GM13976 (cell line): ENCODE measurements around the gene ADGRA1.

Experiments used
- DNase-seq: peaks from one replicate; pipeline ENCODE4 v3.0.0; 2012; ENCODE audit warnings: low spot score
- in situ Hi-C: fragments of 300-500 bp; cut with MboI; formaldehyde crosslinking; loops from one replicate; pipeline ENCODE4 v1.12.0; 2022; ENCODE audit warnings: low sequenced_read_pairs, mixed read lengths, inconsistent platforms; ENCODE audit not compliant: unreplicated experiment
- TF ChIP-seq, protein P1 (sequence below): IDR thresholded peaks from 2 replicates; pipeline ENCODE4 v1.5.1; 2012; ENCODE audit warnings: borderline replicate concordance, mild to moderate bottlenecking; ENCODE audit not compliant: insufficient read depth; ENCODE audit errors: extremely low read depth, missing control alignments, control extremely low read depth

Gene ADGRA1

DNA sequence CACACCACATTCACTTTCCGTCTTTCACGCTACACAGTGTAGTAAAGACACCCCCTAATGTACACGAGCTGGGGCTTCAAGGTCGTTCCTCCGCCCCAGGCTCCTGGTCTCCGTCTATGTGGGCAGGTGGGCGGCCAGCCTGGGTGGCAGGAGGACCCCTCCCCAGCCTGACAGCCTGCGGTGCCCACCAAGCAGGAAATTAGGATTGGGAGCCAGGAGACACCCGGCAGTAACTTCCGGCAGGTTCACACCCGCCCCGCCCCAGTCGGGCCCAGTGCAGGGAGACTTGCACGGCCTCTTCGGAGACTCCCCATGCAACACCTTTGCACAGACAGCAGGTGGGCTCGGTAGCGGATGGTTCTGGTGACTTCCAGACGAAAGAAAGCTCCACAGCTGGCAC lies 27.7 kb upstream of the ADGRA1 start:
- in situ Hi-C loops: no loop called here
- DNase-seq: no peak
- TF ChIP-seq, protein P1, sequence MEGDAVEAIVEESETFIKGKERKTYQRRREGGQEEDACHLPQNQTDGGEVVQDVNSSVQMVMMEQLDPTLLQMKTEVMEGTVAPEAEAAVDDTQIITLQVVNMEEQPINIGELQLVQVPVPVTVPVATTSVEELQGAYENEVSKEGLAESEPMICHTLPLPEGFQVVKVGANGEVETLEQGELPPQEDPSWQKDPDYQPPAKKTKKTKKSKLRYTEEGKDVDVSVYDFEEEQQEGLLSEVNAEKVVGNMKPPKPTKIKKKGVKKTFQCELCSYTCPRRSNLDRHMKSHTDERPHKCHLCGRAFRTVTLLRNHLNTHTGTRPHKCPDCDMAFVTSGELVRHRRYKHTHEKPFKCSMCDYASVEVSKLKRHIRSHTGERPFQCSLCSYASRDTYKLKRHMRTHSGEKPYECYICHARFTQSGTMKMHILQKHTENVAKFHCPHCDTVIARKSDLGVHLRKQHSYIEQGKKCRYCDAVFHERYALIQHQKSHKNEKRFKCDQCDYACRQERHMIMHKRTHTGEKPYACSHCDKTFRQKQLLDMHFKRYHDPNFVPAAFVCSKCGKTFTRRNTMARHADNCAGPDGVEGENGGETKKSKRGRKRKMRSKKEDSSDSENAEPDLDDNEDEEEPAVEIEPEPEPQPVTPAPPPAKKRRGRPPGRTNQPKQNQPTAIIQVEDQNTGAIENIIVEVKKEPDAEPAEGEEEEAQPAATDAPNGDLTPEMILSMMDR: no peak

DNA sequence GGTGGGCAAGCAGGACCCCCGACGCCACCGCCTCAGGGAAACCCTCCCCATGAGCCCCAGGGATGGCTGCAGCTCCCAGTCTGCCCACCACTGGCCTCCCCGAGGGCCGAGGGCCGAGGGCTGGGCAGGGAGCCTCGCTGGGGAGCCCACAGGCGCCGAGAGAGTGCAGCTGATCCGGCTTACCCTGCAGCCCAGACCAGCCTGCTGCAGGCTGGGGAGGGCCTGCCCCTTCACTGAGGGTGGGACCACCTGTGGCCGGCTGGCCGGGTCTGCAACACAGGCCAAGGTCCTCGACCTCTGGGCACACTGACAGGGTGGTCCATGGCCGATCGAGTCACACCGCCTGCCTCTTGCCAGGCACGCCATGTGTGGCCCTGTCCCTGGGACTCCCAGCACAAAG lies 27.3 kb upstream of the ADGRA1 start:
- TF ChIP-seq, protein P1: no peak
- no peak for DNase-seq
- in situ Hi-C loops: no loop called here

GRCh38 chr10:133060881-133061280 lies 26.8 kb upstream of the ADGRA1 start:
- no peak for DNase-seq
- in situ Hi-C loops: no loop called here
- TF ChIP-seq, protein P1: no peak

GRCh38 chr10:133061296-133062038 lies 26.3 kb upstream of the ADGRA1 start:
- in situ Hi-C loops: no loop called here

DNA sequence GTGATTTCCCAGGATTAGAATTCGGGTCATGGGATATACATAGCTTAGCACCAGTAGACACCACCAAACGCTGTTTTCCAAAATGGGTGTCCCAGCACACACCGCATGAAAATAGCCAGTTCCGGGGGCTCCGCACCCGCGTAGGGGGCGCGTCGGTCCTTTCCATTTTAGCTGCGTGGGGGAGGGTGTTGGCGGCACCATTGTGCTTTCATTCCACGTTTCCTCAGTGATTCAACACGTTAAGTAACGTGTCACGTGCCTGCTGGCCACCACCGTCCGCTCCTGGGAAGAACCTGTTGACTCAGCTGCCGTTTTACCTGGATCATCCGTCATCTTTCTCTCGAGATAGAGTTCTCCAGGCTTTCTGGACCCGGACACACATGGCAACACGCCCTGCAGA lies 25.6 kb upstream of the ADGRA1 start:
- TF ChIP-seq, protein P1: no peak
- in situ Hi-C loops: no loop called here
- DNase-seq: no peak

More at GRCh38 chr10:133061296-133062038, 26.3 kb upstream of the ADGRA1 start:
- no peak for DNase-seq
- TF ChIP-seq, protein P1: no peak

- in situ Hi-C loops: no loop called here
- TF ChIP-seq, protein P1: no peak
Measured at GRCh38 chr10:133062635-133063034, 25.1 kb upstream of the ADGRA1 start.

More at GRCh38 chr10:133062635-133063034, 25.1 kb upstream of the ADGRA1 start:
- DNase-seq: no peak
